ENCODE results near the gene ITK. TPM values are rescaled to one million over a fixed set of nuclear protein-coding genes. Genes with fewer than 3 reads are reported as not detected.

ITK gene
- total and polyA plus RNA-seq, 12 donors, result 0.09 to 4.7 (median 0.68) TPM; not detected in 1

GRCh38 chr5:157142317-157143126, 38.1 kb upstream of the ITK start, which contains the start of gene MED7:
Gene MED7 (minus strand): TSS chr5:157142865. CDS start chr5:157139431, 3,434 bp downstream.
- ATAC-seq (peak; percentile 97 to 99 (median 99)), DNase-seq (peak; percentile 83 to 98)
- TF ChIP-seq CTCF (IDR thresholded peaks at IDR 0.05), result no peak
- 1% methylated on average over 48 of the region's 48 CpGs for WGBS, 2 donors
- intact Hi-C loops (cut with DNase I), result loop anchor here in 1 of 10 donors (10.0 kb wide), 1 partner anchor 332 kb away; no protein-coding TSS in a partner anchor
- peaks cover 0 to 21% (median 9%) of the 10 kb centered on the region in 9 donors for H3K36me3 ChIP-seq
- peak within 1 kb of the TSS; percentile 77 to 96 (median 88) for H3K4me3 ChIP-seq
- H3K27me3 ChIP-seq, result no peaks in the 10 kb centered on the region
- peaks cover 0 to 18% (median 14%) of the 10 kb centered on the region in 9 donors for H3K4me1 ChIP-seq
- H3K27ac ChIP-seq, result peak within 1 kb of the TSS; percentile 83 to 96 (median 90)
- H3K9me3 ChIP-seq, result no peaks in the 10 kb centered on the region

- Histone ChIP-seq H3K27ac (peak overlapping the region; percentile 83 to 96 (median 90)), H3K4me3 (peak overlapping the region; percentile 77 to 96 (median 88)), H3K36me3 (peaks cover 0 to 13% (median 6%) of the 10 kb centered on the region in 9 donors), H3K4me1 (peaks cover 0 to 20% (median 15%) of the 10 kb centered on the region in 9 donors), H3K9me3 (no peaks in the 10 kb centered on the region), H3K27me3 (no peaks in the 10 kb centered on the region)
- WGBS, 2 donors, result 5 to 7% methylated on average over 33 of the region's 33 CpGs
- intact Hi-C loops (cut with DNase I), result loop anchor here in 1 of 10 donors (10.0 kb wide), 1 partner anchor 331 kb away; no protein-coding TSS in a partner anchor
- no peak for TF ChIP-seq CTCF (IDR thresholded peaks at IDR 0.05)
- DNase-seq (peak; percentile 41 to 57), ATAC-seq (peak; percentile 53 to 81 (median 70))
Observed at GRCh38 chr5:157143127-157143971, 37.3 kb upstream of the ITK start.

- TF ChIP-seq CTCF (IDR thresholded peaks at IDR 0.05), result peak; percentile 72 to 92 (median 86)
- Histone ChIP-seq H3K36me3 (no peaks in the 10 kb centered on the region), H3K4me3 (no peak overlapping the region), H3K27ac (no peak overlapping the region), H3K9me3 (no peaks in the 10 kb centered on the region), H3K27me3 (peaks cover 0 to 4% (median 0%) of the 10 kb centered on the region in 7 donors), H3K4me1 (peaks cover 0 to 11% (median 4%) of the 10 kb centered on the region in 9 donors)
- intact Hi-C loops (cut with DNase I), result loop anchor here in 5 of 10 donors (1.0 to 10.0 kb wide), 3 partner anchors 158 to 326 kb away; no protein-coding TSS in a partner anchor
- WGBS, 2 donors, result 69 to 80% methylated on average over 14 of the region's 14 CpGs
- DNase-seq, result peak in 1 of 2 donors; percentile 68
- ATAC-seq, result peak in 7 of 8 donors; percentile 64 to 80 (median 74)
Observed at GRCh38 chr5:157148734-157149615, 31.7 kb upstream of the ITK start.
